SJSA1 (cell line): ENCODE results near the gene P3H2. TPM values are rescaled to one million over a fixed set of nuclear protein-coding genes. Genes with fewer than 3 reads are reported as not detected.

ENCODE experiments used
- DNase-seq, 2 experiments: peaks; one replicate each; pipeline ENCODE4 v3.0.0-alpha.2; 2015 to 2020; ENCODE audit warnings: low spot score in 2 of 2, low read depth in 1 of 2
- H3K27ac ChIP-seq: fragments of 250-450 bp; sonication (Bioruptor Pico); 2 replicates; pipeline ENCODE4 v1.5.1; 2020; ENCODE audit warnings: mild to moderate bottlenecking, moderate library complexity
- H3K27me3 ChIP-seq: fragments of 250-450 bp; sonication (Bioruptor Pico); replicated peaks from 2 replicates; pipeline ENCODE4 v1.5.1; 2020; ENCODE audit warnings: mild to moderate bottlenecking, moderate library complexity
- H3K36me3 ChIP-seq: fragments of 250-450 bp; sonication (Bioruptor Pico); 2 replicates; pipeline ENCODE4 v1.5.1; 2020; ENCODE audit warnings: mild to moderate bottlenecking
- H3K4me1 ChIP-seq: fragments of 250-450 bp; sonication (Bioruptor Pico); replicated peaks from 2 replicates; pipeline ENCODE4 v1.6.1; 2021; ENCODE audit warnings: mild to moderate bottlenecking
- H3K4me3 ChIP-seq: fragments of 250-450 bp; sonication (Bioruptor Pico); 2 replicates; pipeline ENCODE4 v1.5.1; 2020; ENCODE audit warnings: mild to moderate bottlenecking
- H3K9me3 ChIP-seq: fragments of 250-450 bp; sonication (Bioruptor Pico); replicated peaks from 2 replicates; pipeline ENCODE4 v1.5.1; 2020; ENCODE audit warnings: mild to moderate bottlenecking
- total RNA-seq: library from RNA; depleted of rRNA; stranded (reverse); fragments of >200 nt; shearing (Covaris generic); gene quantifications from 2 replicates; pipeline ENCODE4 v1.2.3, GENCODE V29; 2014

The P3H2 gene
- total RNA-seq, 1 experiment from 2014 or later, result 166 TPM

DNA sequence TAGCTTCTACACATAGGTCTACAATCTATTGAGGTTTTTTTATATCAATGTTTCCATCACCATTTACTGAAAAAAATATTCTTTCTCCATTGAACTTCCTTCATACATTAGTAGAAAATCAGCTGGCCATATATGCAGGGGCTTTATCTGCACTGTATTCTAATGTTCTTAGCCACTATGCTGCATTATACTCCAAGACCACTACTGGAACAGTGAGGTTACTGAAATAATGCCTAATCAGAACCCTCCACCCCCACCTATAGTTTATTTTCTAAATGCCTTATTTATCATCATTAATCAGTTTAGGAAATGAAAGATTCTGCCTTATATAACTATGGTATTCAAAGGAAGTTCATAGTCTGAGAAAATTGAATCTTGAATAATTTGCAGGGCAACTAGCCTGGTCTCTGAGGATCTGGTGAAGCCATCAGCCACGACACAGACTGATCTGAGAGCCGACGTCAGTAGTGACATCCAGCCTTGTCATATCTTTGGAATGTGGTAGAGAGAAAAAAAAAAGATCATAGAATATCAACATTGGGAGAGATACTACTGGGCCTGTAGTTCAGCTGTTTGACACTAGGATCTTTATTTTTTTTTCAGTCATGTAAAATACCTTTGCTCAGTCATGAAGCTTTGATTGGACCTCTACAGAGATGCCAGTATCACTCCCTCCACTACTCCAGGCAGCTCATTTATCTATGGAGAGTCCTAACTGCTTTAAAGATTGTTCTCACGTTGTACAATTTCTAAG, 66.6 kb downstream of the P3H2 start:
- peak; percentile 66 to 89 for DNase-seq
- Histone ChIP-seq H3K9me3 (no peaks in the 10 kb centered on the region), H3K4me1 (peaks cover 43% of the 10 kb centered on the region), H3K4me3 (no peak overlapping the region), H3K27ac (peak overlapping the region; percentile 69), H3K36me3 (no peaks in the 10 kb centered on the region), H3K27me3 (no peaks in the 10 kb centered on the region)

DNA sequence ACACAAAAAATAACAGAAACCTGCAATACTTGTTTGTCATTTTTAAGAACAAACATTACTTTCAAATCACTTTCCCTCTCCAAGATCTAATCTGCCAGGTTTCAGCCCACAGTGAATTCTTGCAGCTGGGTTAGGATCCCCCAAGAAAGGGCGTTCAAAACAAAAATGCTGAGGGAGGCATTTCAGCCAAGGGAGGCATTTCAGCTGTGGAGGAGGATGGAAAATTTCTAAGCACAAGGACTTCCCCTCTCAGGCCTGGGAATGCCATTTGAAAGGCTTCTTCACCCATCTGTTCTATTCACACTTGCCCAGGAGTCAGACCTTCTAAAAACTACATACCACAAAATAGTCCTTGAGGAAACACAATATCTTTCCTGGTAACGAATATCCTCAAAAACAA, 69.1 kb downstream of the P3H2 start:
- H3K27ac ChIP-seq, result no peak overlapping the region
- H3K4me1 ChIP-seq, result peaks cover 34% of the 10 kb centered on the region
- no peaks in the 10 kb centered on the region for H3K27me3 ChIP-seq
- H3K9me3 ChIP-seq, result no peaks in the 10 kb centered on the region
- DNase-seq, result no peak
- H3K4me3 ChIP-seq, result no peak overlapping the region
- H3K36me3 ChIP-seq, result peaks cover 3% of the 10 kb centered on the region; the same call in 1 of the 2 replicates

DNA sequence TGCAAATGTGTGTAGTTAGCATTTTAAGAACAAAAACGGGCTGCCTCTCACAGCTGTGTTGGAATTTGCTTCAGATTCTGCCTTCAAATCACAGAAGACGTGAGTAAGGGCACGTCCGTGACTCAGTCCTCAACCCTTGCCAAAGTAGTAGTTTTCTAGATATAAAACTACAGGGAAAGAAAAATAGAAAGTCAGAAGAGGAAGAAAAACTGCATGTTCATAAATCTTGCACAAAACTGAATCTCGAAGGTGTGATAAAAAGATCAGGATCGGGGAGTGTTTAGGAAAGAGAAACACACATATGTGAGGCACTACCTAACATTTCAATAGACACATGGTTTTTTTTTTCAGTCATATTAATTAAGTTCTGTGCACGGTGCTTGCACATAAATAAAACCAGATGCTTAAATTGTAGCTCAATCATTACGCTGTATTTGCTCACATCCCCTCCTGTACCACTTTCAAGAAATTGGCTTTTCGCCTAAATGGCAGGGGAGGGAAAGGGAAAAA, 71.7 kb downstream of the P3H2 start:
- peaks cover 25% of the 10 kb centered on the region for H3K4me1 ChIP-seq
- H3K4me3 ChIP-seq, result peak overlapping the region; percentile 16
- no peaks in the 10 kb centered on the region for H3K27me3 ChIP-seq
- DNase-seq, result peak in 1 of 2 experiments; percentile 60
- peak overlapping the region; percentile 42 for H3K27ac ChIP-seq
- no peaks in the 10 kb centered on the region for H3K9me3 ChIP-seq
- H3K36me3 ChIP-seq, result peaks cover 3% of the 10 kb centered on the region; the same call in 1 of the 2 replicates

DNA sequence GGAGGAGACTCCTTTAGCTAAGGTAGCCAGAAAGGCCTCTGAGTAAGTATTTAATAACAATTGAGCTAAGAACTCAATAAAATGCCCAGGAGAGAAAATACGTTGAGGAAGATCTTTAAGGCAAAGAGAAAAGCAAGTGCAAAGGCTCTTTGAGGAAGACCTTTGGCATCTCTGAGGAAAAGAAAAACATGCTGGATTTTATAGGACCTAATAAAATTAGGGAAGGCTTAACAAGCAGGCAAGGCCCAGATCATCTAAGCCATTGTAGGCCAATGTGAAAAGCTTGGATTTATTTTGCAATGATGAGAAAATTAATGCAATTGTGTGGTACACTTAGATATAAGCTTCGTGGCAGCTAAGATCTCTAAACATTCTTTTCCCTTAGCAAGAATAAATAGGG, 75.7 kb downstream of the P3H2 start:
- Histone ChIP-seq H3K27ac (no peak overlapping the region), H3K4me3 (no peak overlapping the region), H3K36me3 (peaks cover 3% of the 10 kb centered on the region; the same call in 1 of the 2 replicates), H3K9me3 (no peaks in the 10 kb centered on the region), H3K4me1 (peaks cover 42% of the 10 kb centered on the region), H3K27me3 (no peaks in the 10 kb centered on the region)
- DNase-seq, result no peak

DNA sequence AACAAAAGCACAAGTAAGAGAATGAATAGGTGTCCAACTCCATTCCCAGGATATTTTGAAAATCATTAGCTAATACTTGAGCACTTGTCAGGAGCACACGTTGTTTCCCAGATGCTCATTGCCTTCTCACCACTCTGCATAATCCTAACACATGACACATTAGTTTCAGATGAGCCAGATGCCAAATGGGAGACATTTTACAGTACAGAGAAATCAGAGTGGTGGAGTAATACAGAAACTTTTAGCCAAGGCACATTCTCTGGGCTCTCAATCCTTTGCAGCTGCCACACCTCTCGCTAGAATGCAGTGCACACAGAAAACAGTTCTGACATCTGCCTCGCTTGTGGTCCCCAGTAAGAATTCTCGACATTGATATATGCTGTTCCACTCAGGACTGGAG, 76.6 kb downstream of the P3H2 start:
- DNase-seq, result no peak
- Histone ChIP-seq H3K4me3 (no peak overlapping the region), H3K27me3 (no peaks in the 10 kb centered on the region), H3K36me3 (peaks cover 3% of the 10 kb centered on the region; the same call in 1 of the 2 replicates), H3K4me1 (peaks cover 33% of the 10 kb centered on the region), H3K27ac (no peak overlapping the region), H3K9me3 (no peaks in the 10 kb centered on the region)

DNA sequence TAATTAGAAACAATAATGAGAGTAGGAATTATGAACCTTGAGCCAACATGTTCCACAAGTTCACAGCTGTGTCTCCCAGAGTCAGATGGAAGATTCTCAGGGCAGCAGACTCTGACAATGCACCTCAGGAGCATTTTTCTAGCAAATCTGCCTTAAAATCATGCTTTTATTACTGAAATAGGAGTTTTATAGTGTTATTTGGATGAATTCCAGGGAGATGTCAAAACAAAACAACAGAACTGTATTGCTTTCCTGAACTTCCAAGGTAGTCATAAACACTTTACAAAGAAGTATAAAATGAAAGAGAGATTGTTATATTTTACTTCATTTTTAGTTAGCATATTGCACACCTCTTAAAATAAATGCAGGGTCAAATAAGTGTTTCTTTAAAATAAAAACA, 77.0 kb downstream of the P3H2 start:
- no peaks in the 10 kb centered on the region for H3K9me3 ChIP-seq
- peaks cover 31% of the 10 kb centered on the region for H3K4me1 ChIP-seq
- no peak overlapping the region for H3K27ac ChIP-seq
- H3K4me3 ChIP-seq, result no peak overlapping the region
- peaks cover 3% of the 10 kb centered on the region; the same call in 1 of the 2 replicates for H3K36me3 ChIP-seq
- H3K27me3 ChIP-seq, result no peaks in the 10 kb centered on the region
- no peak for DNase-seq

DNA sequence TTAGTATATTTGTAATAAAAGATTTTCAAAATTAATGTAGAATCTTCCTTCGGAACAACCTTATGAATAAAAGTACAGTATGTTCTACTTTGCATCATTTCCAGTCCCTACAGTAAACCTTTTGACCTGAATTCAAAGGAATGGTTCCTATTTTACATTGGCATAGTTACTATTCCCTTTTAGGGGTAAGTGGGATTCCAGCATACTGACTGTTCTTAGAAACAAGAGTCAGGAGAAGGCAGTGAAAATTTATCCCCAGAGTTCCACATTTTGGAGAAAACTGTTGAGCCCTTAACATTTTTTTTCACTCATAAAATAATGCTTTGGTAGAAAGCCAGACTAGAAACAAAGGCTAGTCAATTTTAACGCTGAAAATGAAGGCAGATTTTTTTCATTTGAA, 78.1 kb downstream of the P3H2 start:
- no peaks in the 10 kb centered on the region for H3K27me3 ChIP-seq
- no peak overlapping the region for H3K27ac ChIP-seq
- peaks cover 2% of the 10 kb centered on the region; the same call in 1 of the 2 replicates for H3K36me3 ChIP-seq
- no peak for DNase-seq
- no peaks in the 10 kb centered on the region for H3K9me3 ChIP-seq
- no peak overlapping the region for H3K4me3 ChIP-seq
- H3K4me1 ChIP-seq, result peaks cover 32% of the 10 kb centered on the region

DNA sequence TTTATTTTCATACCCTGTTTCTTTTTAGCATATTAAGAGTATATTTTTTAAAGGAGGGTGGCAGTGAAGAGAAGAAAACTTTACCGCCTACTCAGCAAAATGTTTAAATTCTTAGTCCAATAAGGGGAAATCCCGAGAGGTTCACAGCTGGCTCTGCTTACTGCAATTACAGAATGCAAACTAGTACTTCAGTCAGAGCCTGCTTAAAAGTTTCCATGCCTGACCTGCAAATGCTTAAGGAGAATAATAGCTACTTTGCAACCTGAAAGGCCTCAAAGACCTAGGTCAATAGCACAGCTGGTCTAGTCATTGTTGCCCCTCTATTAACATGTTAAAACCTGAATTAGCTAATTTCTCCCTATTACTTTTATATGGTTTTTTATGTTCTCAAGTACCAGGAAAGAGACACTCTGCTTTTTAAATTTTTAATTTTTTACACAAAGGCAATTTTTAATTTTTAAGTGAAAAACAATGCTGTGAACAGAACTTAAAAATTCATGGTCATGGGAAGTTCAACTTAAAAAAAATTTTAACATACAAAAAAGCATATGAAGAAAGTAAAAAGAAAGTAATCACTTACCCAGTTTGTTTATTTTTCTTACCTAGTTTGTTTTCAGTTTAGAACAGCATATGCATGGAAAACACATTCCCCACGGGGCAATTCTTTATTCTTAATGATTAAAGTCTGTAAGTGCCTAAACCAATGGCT, 79.2 kb downstream of the P3H2 start:
- Histone ChIP-seq H3K27ac (no peak overlapping the region), H3K27me3 (no peaks in the 10 kb centered on the region), H3K4me3 (no peak overlapping the region), H3K9me3 (no peaks in the 10 kb centered on the region), H3K4me1 (peaks cover 33% of the 10 kb centered on the region), H3K36me3 (no peaks in the 10 kb centered on the region)
- peak in 1 of 2 experiments; percentile 41 for DNase-seq

DNA sequence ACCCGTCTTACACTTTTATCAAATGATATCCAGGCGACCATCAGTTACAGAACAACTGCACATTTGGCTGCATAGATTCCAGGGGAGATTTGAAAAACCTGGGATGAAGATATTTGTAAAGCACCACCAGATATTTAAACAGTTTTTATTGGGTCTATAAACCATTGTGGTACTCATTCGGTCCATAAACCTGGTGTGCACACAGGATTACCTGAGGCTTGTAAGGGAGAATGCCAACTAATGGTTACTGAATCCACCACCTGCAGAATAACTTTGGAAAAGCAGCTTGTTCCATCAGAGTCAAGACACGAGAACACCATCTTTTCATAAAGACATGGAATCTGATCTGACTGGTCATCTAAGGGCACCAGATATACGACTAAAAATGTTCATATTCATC, 80.6 kb downstream of the P3H2 start:
- H3K4me1 ChIP-seq, result peaks cover 33% of the 10 kb centered on the region
- DNase-seq, result no peak
- no peak overlapping the region for H3K27ac ChIP-seq
- no peak overlapping the region for H3K4me3 ChIP-seq
- no peaks in the 10 kb centered on the region for H3K27me3 ChIP-seq
- H3K36me3 ChIP-seq, result no peaks in the 10 kb centered on the region
- no peaks in the 10 kb centered on the region for H3K9me3 ChIP-seq

DNA sequence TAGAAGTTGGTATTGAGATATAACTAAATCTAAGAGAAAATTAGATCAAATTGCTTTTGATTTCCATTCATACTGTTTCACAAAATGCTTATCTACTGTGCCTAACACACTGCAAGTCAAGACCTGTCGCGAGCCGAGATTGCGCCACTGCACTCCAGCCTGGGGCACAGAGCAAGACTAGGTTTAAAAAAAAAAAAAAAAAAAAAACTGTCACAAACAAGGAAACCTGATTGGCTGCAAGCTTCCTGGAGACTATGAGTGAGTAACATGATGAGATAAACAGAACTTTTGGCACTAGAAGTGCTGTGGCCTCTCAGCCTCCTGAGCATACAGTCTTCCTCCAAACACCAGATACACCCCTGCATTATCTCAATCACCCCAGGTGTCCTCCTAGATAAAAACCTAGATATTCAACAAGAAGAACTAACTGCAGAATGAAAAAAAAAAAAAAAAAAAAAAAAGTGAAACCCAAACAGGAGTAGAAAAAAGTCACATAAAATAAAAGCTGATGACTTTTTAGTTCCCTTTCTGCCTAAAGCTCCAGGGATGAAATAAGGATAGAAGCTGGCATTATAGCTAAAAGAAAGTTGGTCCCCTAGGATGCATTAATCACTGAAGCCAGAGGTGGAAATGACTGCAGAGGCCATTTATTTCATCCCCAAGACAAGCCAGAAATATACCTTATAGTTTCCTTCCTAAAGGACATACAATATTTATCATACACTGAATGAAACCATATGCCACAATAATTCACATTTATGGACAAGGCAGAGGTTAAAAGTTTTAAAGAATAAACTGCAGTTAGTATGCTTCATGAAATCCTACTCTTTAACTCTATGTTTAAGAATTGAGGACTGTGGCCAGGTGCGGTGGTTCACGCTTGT, 82.4 kb downstream of the P3H2 start:
- H3K27ac ChIP-seq, result peak overlapping the region; percentile 8; the same call in 1 of the 2 replicates
- DNase-seq, result peak; percentile 48 to 49

DNA sequence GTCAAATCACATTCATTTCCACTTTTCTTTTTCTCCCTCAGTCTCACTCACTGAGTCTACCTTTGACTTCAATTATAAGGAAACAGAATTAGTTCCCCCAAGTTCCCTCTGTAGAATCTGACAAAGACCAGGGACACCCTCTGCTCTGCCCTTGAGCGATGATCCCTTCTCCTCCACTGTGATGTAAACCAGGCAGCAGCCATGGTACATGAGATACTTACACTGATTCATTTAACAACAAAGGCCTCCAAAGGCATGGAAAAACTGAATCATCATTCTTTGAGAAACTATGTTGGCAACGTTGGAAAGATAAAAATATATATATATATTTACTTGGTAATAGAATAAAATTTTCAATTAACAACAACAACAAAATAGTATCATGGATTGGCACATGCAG, 84.1 kb downstream of the P3H2 start:
- Histone ChIP-seq H3K36me3 (no peaks in the 10 kb centered on the region), H3K4me1 (peaks cover 28% of the 10 kb centered on the region), H3K27me3 (no peaks in the 10 kb centered on the region), H3K9me3 (no peaks in the 10 kb centered on the region), H3K27ac (no peak overlapping the region), H3K4me3 (no peak overlapping the region)
- DNase-seq, result no peak

More for the DNA sequence above, 82.4 kb downstream of the P3H2 start:
- H3K4me3 ChIP-seq, result no peak overlapping the region
- no peaks in the 10 kb centered on the region for H3K9me3 ChIP-seq
- H3K27me3 ChIP-seq, result no peaks in the 10 kb centered on the region
- peaks cover 28% of the 10 kb centered on the region for H3K4me1 ChIP-seq
- H3K36me3 ChIP-seq, result no peaks in the 10 kb centered on the region

DNA sequence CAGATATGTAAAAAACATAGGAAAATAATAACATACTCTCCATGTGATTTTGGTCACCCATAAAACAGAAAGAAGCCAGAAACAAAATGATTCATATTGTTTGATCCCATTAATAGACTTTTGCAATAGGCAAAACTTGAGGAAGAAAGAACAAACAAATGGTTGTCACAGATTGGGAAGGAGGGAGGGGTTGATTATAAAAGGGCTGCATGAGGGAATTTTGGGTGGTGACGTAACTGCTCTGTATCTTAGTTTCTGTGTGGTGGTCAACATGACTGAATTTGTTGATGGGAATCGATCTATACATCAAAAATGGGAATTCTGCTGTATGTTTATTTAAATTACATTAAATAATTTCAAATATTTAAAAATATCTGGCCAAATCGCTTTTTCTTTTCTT, 86.3 kb downstream of the P3H2 start:
- H3K36me3 ChIP-seq, result no peaks in the 10 kb centered on the region
- no peak overlapping the region for H3K4me3 ChIP-seq
- H3K4me1 ChIP-seq, result peaks cover 24% of the 10 kb centered on the region
- no peaks in the 10 kb centered on the region for H3K27me3 ChIP-seq
- H3K9me3 ChIP-seq, result no peaks in the 10 kb centered on the region
- H3K27ac ChIP-seq, result no peak overlapping the region
- DNase-seq, result no peak

DNA sequence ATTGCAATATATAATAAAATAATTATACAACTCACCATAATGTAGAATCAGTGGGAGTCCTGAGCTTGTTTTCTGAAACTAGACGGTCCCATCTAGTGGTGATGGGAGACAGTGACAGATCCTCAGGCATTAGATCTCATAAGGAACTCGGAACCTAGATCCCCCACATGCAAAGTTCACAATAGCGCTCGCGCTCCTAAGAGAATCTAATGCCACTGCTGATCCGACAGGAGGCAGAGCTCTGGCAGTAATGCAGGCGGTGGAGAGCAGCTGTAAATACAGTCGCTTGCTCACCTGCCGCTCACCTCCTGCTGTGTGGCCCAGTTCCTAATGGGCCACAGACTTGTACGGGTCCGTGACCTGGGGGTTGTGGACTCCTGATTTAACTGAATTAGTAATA, 87.8 kb downstream of the P3H2 start:
- no peaks in the 10 kb centered on the region for H3K9me3 ChIP-seq
- no peak for DNase-seq

More for the DNA sequence above, 87.8 kb downstream of the P3H2 start:
- Histone ChIP-seq H3K27me3 (no peaks in the 10 kb centered on the region), H3K36me3 (no peaks in the 10 kb centered on the region), H3K4me3 (no peak overlapping the region), H3K27ac (no peak overlapping the region), H3K4me1 (peaks cover 20% of the 10 kb centered on the region)
